H9 (cell line): Measurements from ENCODE around the gene PTPDC1. TPM values are rescaled to one million over a fixed set of nuclear protein-coding genes. Genes with fewer than 3 reads are reported as not detected.
"Not testable (repeated sequence)": the region's sequence is repeated elsewhere in the genome, so short reads cannot be mapped to it uniquely, and the experiment has no call there.

Experiments used
- DNase-seq: peaks from one replicate; pipeline ENCODE4 v3.0.0-alpha.2; 2017
- H2AFZ ChIP-seq: one replicate; pipeline ENCODE4 v1.6.1; 2013; ENCODE audit warnings: mild to moderate bottlenecking, low read length, control low read depth, moderate library complexity
- H2AK5ac ChIP-seq: 2 replicates; pipeline ENCODE4 v1.6.1; 2013; ENCODE audit warnings: low read length, control low read depth, mixed read lengths; ENCODE audit not compliant: insufficient read length
- H2BK120ac ChIP-seq: one replicate; pipeline ENCODE4 v1.6.1; 2013; ENCODE audit warnings: low read depth, mild to moderate bottlenecking, low read length, control low read depth, inconsistent platforms; ENCODE audit not compliant: poor library complexity, severe bottlenecking
- H2BK12ac ChIP-seq: 2 replicates; pipeline ENCODE4 v1.6.1; 2013; ENCODE audit warnings: low read length, control low read depth, mixed read lengths, low read depth; ENCODE audit not compliant: insufficient read length
- H2BK15ac ChIP-seq: 2 replicates; pipeline ENCODE4 v1.6.1; 2013; ENCODE audit warnings: low read depth, low read length, control low read depth
- H2BK20ac ChIP-seq: one replicate; pipeline ENCODE4 v1.6.1; 2013; ENCODE audit warnings: low read depth, mild to moderate bottlenecking, low read length, control low read depth, inconsistent platforms; ENCODE audit not compliant: poor library complexity, severe bottlenecking
- H2BK5ac ChIP-seq: 2 replicates; pipeline ENCODE4 v1.6.1; 2013; ENCODE audit warnings: low read length, control low read depth, mixed read lengths; ENCODE audit not compliant: insufficient read length
- H3K14ac ChIP-seq: 2 replicates; pipeline ENCODE4 v1.6.1; 2013; ENCODE audit warnings: low read length, control low read depth; ENCODE audit not compliant: insufficient read depth
- H3K18ac ChIP-seq: 2 replicates; pipeline ENCODE4 v1.6.1; 2013; ENCODE audit warnings: low read depth, mild to moderate bottlenecking, mixed read lengths, low read length, control low read depth; ENCODE audit not compliant: insufficient read length
- H3K23ac ChIP-seq: 2 replicates; pipeline ENCODE4 v1.6.1; 2013; ENCODE audit warnings: low read length, control low read depth, mixed read lengths, low read depth; ENCODE audit not compliant: insufficient read length
- H3K23me2 ChIP-seq: 2 replicates; pipeline ENCODE4 v1.6.1; 2013; ENCODE audit warnings: low read depth, mild to moderate bottlenecking, mixed read lengths, low read length, control low read depth; ENCODE audit not compliant: insufficient read length, poor library complexity, severe bottlenecking
- H3K27ac ChIP-seq: 2 replicates; pipeline ENCODE4 v1.5.1; 2013; ENCODE audit warnings: low read length, control low read depth, mixed read lengths, low read depth; ENCODE audit not compliant: insufficient read length
- H3K27me3 ChIP-seq: 2 replicates; pipeline ENCODE4 v1.6.1; 2013; ENCODE audit warnings: low read length, control low read depth, inconsistent platforms; ENCODE audit not compliant: insufficient read depth
- H3K4ac ChIP-seq: 2 replicates; pipeline ENCODE4 v1.6.1; 2013; ENCODE audit warnings: low read depth, mild to moderate bottlenecking, control low read depth, inconsistent platforms, low read length, moderate library complexity
- H3K4me1 ChIP-seq: 2 replicates; pipeline ENCODE4 v1.6.1; 2013; ENCODE audit warnings: low read length, control low read depth, inconsistent platforms; ENCODE audit not compliant: insufficient read depth
- H3K4me2 ChIP-seq: 2 replicates; pipeline ENCODE4 v1.6.1; 2013; ENCODE audit warnings: low read length, control low read depth, mixed read lengths; ENCODE audit not compliant: insufficient read length, insufficient read depth
- H3K56ac ChIP-seq: 2 replicates; pipeline ENCODE4 v1.6.1; 2013; ENCODE audit warnings: low read depth, mild to moderate bottlenecking, mixed read lengths, low read length, control low read depth; ENCODE audit not compliant: insufficient read length
- H3K79me1 ChIP-seq: 2 replicates; pipeline ENCODE4 v1.6.1; 2013; ENCODE audit warnings: low read depth, mild to moderate bottlenecking, moderate library complexity, low read length, control low read depth, inconsistent platforms; ENCODE audit not compliant: insufficient read depth, poor library complexity, severe bottlenecking
- H3K79me2 ChIP-seq: 2 replicates; pipeline ENCODE4 v1.6.1; 2013; ENCODE audit warnings: low read length, control low read depth, inconsistent platforms; ENCODE audit not compliant: insufficient read depth
- H3K9ac ChIP-seq: 2 replicates; pipeline ENCODE4 v1.6.1; 2013; ENCODE audit warnings: low read length, control low read depth, mixed read lengths; ENCODE audit not compliant: insufficient read length; ENCODE audit errors: extremely low read depth
- H3K9me3 ChIP-seq: one replicate; pipeline ENCODE4 v1.6.1; 2013; ENCODE audit warnings: low read depth, low read length, inconsistent platforms; ENCODE audit not compliant: control insufficient read depth
- H3T11ph ChIP-seq: one replicate; pipeline ENCODE4 v1.6.1; 2013; ENCODE audit warnings: mild to moderate bottlenecking, low read length, control low read depth, inconsistent platforms
- H4K20me1 ChIP-seq: one replicate; pipeline ENCODE4 v1.6.1; 2013; ENCODE audit not compliant: control insufficient read depth, insufficient read length, insufficient read depth
- H4K5ac ChIP-seq: 2 replicates; pipeline ENCODE4 v1.6.1; 2013; ENCODE audit warnings: low read depth, mild to moderate bottlenecking, mixed read lengths, low read length, control low read depth; ENCODE audit not compliant: insufficient read length
- H4K8ac ChIP-seq: replicated peaks from 2 replicates; pipeline ENCODE4 v1.6.1; 2013; ENCODE audit warnings: low read length, control low read depth, mixed read lengths, low read depth; ENCODE audit not compliant: insufficient read length
- H4K91ac ChIP-seq: 2 replicates; pipeline ENCODE4 v1.6.1; 2013; ENCODE audit warnings: low read depth, mild to moderate bottlenecking, moderate library complexity, mixed read lengths, low read length, control low read depth; ENCODE audit not compliant: insufficient read length
- H3K27ac Mint-ChIP-seq, 3 experiments: 2 replicates in 2 of 3; 3 replicates in 1 of 3; pipeline ENCODE4 v1.8.0; 2020 to 2021; ENCODE audit warnings: mixed read lengths in 3 of 3, mild to moderate bottlenecking in 1 of 3, moderate library complexity in 1 of 3
- H3K27me3 Mint-ChIP-seq: 2 replicates; pipeline ENCODE4 v1.8.0; 2021; ENCODE audit warnings: low read depth, mild to moderate bottlenecking, moderate library complexity, mixed read lengths
- H3K36me3 Mint-ChIP-seq, 3 experiments: 2 replicates in 2 of 3; 3 replicates in 1 of 3; pipeline ENCODE4 v1.8.0; 2020 to 2021; ENCODE audit warnings: low read depth in 3 of 3, mixed read lengths in 3 of 3; ENCODE audit not compliant: insufficient read depth in 1 of 3
- H3K4me1 Mint-ChIP-seq, 2 experiments: 2 replicates each; pipeline ENCODE4 v1.8.0; 2020; ENCODE audit warnings: mixed read lengths in 2 of 2
- H3K4me3 Mint-ChIP-seq, 2 experiments: 2 replicates in 1 of 2; 3 replicates in 1 of 2; pipeline ENCODE4 v1.8.0; 2020 to 2021; ENCODE audit warnings: mild to moderate bottlenecking in 2 of 2, mixed read lengths in 2 of 2, moderate library complexity in 1 of 2
- H3K9me3 Mint-ChIP-seq, 2 experiments: 2 replicates in 1 of 2; 3 replicates in 1 of 2; pipeline ENCODE4 v1.8.0; 2020; ENCODE audit warnings: mild to moderate bottlenecking in 2 of 2, mixed read lengths in 2 of 2, moderate library complexity in 1 of 2
- WGBS: extraction: QIAGEN DNeasy Blood & Tissue Kit; methylation state at CpG from one replicate; pipeline ENCODE4 v1.1.7; 2013; ENCODE audit warnings: missing lambda C conversion rate, low lambda C conversion rate, mixed read lengths; ENCODE audit not compliant: insufficient read length; ENCODE audit errors: extremely low coverage; 5-methylcytosine and 5-hydroxymethylcytosine counted together
- total RNA-seq: library from RNA; stranded (reverse); gene quantifications from 2 replicates; pipeline ENCODE4 v1.2.1, GENCODE V29; 2021
- TF ChIP-seq, protein P1 (sequence below): fragments of 200-600 bp; sonication (generic); conservative IDR thresholded peaks from 3 replicates; pipeline ENCODE4 v1.8.0; 2021; ENCODE audit warnings: antibody characterized with exemption, mild to moderate bottlenecking

The PTPDC1 gene
- total RNA-seq, 1 experiment from 2014 or later: 4.8 TPM

- Histone ChIP-seq H4K20me1 (no peaks in the 10 kb centered on the region), H2BK20ac (no peak overlapping the region), H2BK120ac (no peak overlapping the region), H3K23me2 (no peaks in the 10 kb centered on the region), H4K8ac (no peak overlapping the region), H2BK5ac (no peak overlapping the region), H3K79me2 (no peaks in the 10 kb centered on the region), H3K9me3 (no peaks in the 10 kb centered on the region), H3K27ac (no peak overlapping the region), H3K56ac (no peak overlapping the region), H3T11ph (no peak overlapping the region), H2BK15ac (no peak overlapping the region), H3K23ac (no peak overlapping the region), H3K18ac (no peak overlapping the region), H4K5ac (no peak overlapping the region), H3K4me1 (no peaks in the 10 kb centered on the region), H4K91ac (no peak overlapping the region), H2AFZ (no peak overlapping the region), H3K27me3 (no peaks in the 10 kb centered on the region), H3K79me1 (no peaks in the 10 kb centered on the region), H2BK12ac (no peak overlapping the region), H2AK5ac (no peak overlapping the region), H3K14ac (no peak overlapping the region), H3K4me2 (no peak overlapping the region), H3K9ac (no peak overlapping the region), H3K4ac (no peak overlapping the region)
- Mint-ChIP-seq H3K27me3 (no peaks in the 10 kb centered on the region), H3K27ac (no peak overlapping the region), H3K4me3 (no peak overlapping the region), H3K36me3 (peaks cover 0 to 4% (median 2%) of the 10 kb centered on the region in 3 experiments; a peak in 2 of 7 replicates), H3K9me3 (peaks cover 3 to 5% of the 10 kb centered on the region in 2 experiments; a peak in 4 of 5 replicates), H3K4me1 (no peaks in the 10 kb centered on the region)
- DNase-seq: no peak
- WGBS: no CpG with 5 or more reads among the region's 8 CpGs
- TF ChIP-seq, protein P1, sequence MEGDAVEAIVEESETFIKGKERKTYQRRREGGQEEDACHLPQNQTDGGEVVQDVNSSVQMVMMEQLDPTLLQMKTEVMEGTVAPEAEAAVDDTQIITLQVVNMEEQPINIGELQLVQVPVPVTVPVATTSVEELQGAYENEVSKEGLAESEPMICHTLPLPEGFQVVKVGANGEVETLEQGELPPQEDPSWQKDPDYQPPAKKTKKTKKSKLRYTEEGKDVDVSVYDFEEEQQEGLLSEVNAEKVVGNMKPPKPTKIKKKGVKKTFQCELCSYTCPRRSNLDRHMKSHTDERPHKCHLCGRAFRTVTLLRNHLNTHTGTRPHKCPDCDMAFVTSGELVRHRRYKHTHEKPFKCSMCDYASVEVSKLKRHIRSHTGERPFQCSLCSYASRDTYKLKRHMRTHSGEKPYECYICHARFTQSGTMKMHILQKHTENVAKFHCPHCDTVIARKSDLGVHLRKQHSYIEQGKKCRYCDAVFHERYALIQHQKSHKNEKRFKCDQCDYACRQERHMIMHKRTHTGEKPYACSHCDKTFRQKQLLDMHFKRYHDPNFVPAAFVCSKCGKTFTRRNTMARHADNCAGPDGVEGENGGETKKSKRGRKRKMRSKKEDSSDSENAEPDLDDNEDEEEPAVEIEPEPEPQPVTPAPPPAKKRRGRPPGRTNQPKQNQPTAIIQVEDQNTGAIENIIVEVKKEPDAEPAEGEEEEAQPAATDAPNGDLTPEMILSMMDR: no peak
These were observed 28.6 kb downstream of the PTPDC1 start for GRCh38 chr9:94112716-94113465.

DNA sequence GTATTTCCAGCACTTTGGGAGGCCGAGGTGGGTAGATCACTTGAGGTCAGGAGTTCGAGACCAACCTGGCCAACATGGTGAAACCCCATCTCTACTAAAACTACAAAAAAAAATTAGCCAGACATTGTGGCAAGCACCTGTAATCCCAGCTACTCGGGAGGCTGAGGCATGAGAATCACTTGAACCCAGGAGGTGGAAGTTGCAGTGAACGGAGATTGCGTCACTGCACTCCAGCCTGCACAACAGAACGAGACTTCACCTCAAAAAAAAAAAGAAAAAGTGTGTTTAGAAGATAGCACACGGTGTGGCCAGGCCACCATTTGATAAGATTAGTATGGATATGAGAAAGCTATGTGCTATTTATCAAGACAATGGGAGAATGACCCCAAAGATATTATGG lies 35.8 kb downstream of the PTPDC1 start:
- H3K14ac ChIP-seq, H2BK15ac ChIP-seq, H3K27ac ChIP-seq, H2AK5ac ChIP-seq, H2BK12ac ChIP-seq, H2BK20ac ChIP-seq, H3K79me1 ChIP-seq, H3T11ph ChIP-seq, H3K27ac Mint-ChIP-seq, H3K23me2 ChIP-seq, H4K20me1 ChIP-seq, H4K91ac ChIP-seq, H3K79me2 ChIP-seq, H3K4me3 Mint-ChIP-seq, H4K5ac ChIP-seq, H2BK5ac ChIP-seq, H2AFZ ChIP-seq, H3K9me3 ChIP-seq, H3K4me1 ChIP-seq, H3K4me1 Mint-ChIP-seq, H3K9ac ChIP-seq, H2BK120ac ChIP-seq, H3K27me3 ChIP-seq, H3K27me3 Mint-ChIP-seq, H3K4me2 ChIP-seq, H3K56ac ChIP-seq, H3K18ac ChIP-seq, H4K8ac ChIP-seq, DNase-seq, H3K4ac ChIP-seq, H3K23ac ChIP-seq: not testable (repeated sequence)
- peaks cover 5 to 11% of the 10 kb centered on the region in 2 experiments for H3K9me3 Mint-ChIP-seq
- H3K36me3 Mint-ChIP-seq: peaks cover 2 to 11% (median 4%) of the 10 kb centered on the region in 3 experiments
- WGBS: no CpG with 5 or more reads among the region's 7 CpGs
